ENCODE results near the gene ATPAF2.

- TF ChIP-seq CTCF (conservative IDR thresholded peaks at IDR 0.05; ENCODE audit: low read depth, low read length) (no peak), EZH2 (IDR thresholded peaks at IDR 0.05; ENCODE audit: low read length, unreplicated experiment) (no peak), EZH2phosphoT487 (IDR thresholded peaks at IDR 0.05; ENCODE audit: borderline replicate concordance, low read length) (no peak)
Observed at GRCh38 chr17:17993852-17994251, 45.1 kb downstream of the ATPAF2 start.
